Thymus (tissue), 11 donors: ENCODE results near the gene SLC45A2. TPM values are rescaled to one million over a fixed set of nuclear protein-coding genes. Genes with fewer than 3 reads are reported as not detected.
A peak's percentile ranks its signal among the peaks of the same experiment; 100 is the strongest.
"Not testable (repeated sequence)": the region's sequence is repeated elsewhere in the genome, so short reads cannot be mapped to it uniquely, and the experiment has no call there.

Experiments used
- DNase-seq, 9 donors: peaks; one replicate each; pipeline ENCODE4 v3.0.0-alpha.2; 2013; ENCODE audit warnings: low spot score in 9 of 9, low read depth in 6 of 9, missing footprints in 1 of 9
- H3K27ac ChIP-seq, 2 donors: one replicate each; pipeline ENCODE4 v1.5.1; 2013; ENCODE audit warnings: control low read depth in 1 of 2, low read depth in 1 of 2, low read length in 1 of 2, mild to moderate bottlenecking in 1 of 2, moderate library complexity in 1 of 2
- H3K27me3 ChIP-seq, 2 donors: one replicate each; pipeline ENCODE4 v1.5.1; 2013; ENCODE audit warnings: low read length in 1 of 2; ENCODE audit not compliant: control insufficient read depth in 2 of 2, insufficient read depth in 1 of 2
- H3K36me3 ChIP-seq, 2 donors: one replicate each; pipeline ENCODE4 v1.5.1; 2013; ENCODE audit warnings: low read length in 1 of 2, mild to moderate bottlenecking in 1 of 2, moderate library complexity in 1 of 2; ENCODE audit not compliant: control insufficient read depth in 2 of 2, insufficient read depth in 2 of 2
- H3K4me1 ChIP-seq, 2 donors: one replicate each; pipeline ENCODE4 v1.5.1; 2013; ENCODE audit warnings: low read length in 2 of 2; ENCODE audit not compliant: control insufficient read depth in 2 of 2, insufficient read depth in 2 of 2
- H3K4me3 ChIP-seq, 2 donors: one replicate each; pipeline ENCODE4 v1.5.1; 2013; ENCODE audit warnings: low read length in 2 of 2, control low read depth in 1 of 2, mild to moderate bottlenecking in 1 of 2
- H3K9me3 ChIP-seq, 2 donors: one replicate each; pipeline ENCODE4 v1.5.1; 2013; ENCODE audit warnings: low read length in 1 of 2, mild to moderate bottlenecking in 1 of 2; ENCODE audit not compliant: control insufficient read depth in 2 of 2, insufficient read depth in 1 of 2
- WGBS: extraction: QIAGEN DNeasy Blood & Tissue Kit; methylation state at CpG from one replicate; pipeline ENCODE4 v1.1.7; 2013; 5-methylcytosine and 5-hydroxymethylcytosine counted together
- polyA plus RNA-seq: library from polyadenylated mRNA; stranded (reverse); fragments of 200-250 nt; gene quantifications from one replicate; pipeline ENCODE4 v1.2.3, GENCODE V29; 2013
- total RNA-seq: library from RNA; stranded (reverse); fragments of 120-200 nt; gene quantifications from one replicate; pipeline ENCODE4 v1.2.4, GENCODE V29; 2013
- donor health status: healthy.

SLC45A2 gene
- total and polyA plus RNA-seq, 2 donors = 0.05 TPM; not detected in 1

GRCh38 chr5:34010146-34010545 lies 25.7 kb upstream of the SLC45A2 start:
- not testable (repeated sequence) for H3K36me3 ChIP-seq, H3K4me1 ChIP-seq, H3K27me3 ChIP-seq, H3K9me3 ChIP-seq, H3K27ac ChIP-seq, DNase-seq, H3K4me3 ChIP-seq
- 78% methylated on average over 2 of the region's 2 CpGs for WGBS

- no peaks in the 10 kb centered on the region for H3K27me3 ChIP-seq
- peaks cover 5% of the 10 kb centered on the region in 2 donors for H3K4me1 ChIP-seq
- no peak overlapping the region for H3K4me3 ChIP-seq
- WGBS = 36% methylated on average over 1 of the region's 1 CpG
- peaks cover 0 to 4% of the 10 kb centered on the region in 2 donors for H3K36me3 ChIP-seq
- DNase-seq = no peak
- H3K27ac ChIP-seq = no peak overlapping the region
- H3K9me3 ChIP-seq = no peaks in the 10 kb centered on the region
These were observed 25.1 kb upstream of the SLC45A2 start for GRCh38 chr5:34009610-34010009.

GRCh38 chr5:34008802-34009201 lies 24.3 kb upstream of the SLC45A2 start:
- no peaks in the 10 kb centered on the region for H3K9me3 ChIP-seq
- peak overlapping the region in 1 of 2 donors; percentile 99 for H3K27ac ChIP-seq
- H3K27me3 ChIP-seq = no peaks in the 10 kb centered on the region
- DNase-seq = peak in 1 of 9 donors; percentile 8
- H3K4me3 ChIP-seq = peak overlapping the region; percentile 91
- peaks cover 5% of the 10 kb centered on the region in 2 donors for H3K4me1 ChIP-seq
- WGBS = 7% methylated on average over 1 of the region's 1 CpG
- H3K36me3 ChIP-seq = peaks cover 0 to 7% of the 10 kb centered on the region in 2 donors

- under 1% methylated on average over 76 of the region's 76 CpGs for WGBS
- Histone ChIP-seq H3K4me3 (peak within 1 kb of the TSS; percentile 91), H3K27me3 (no peaks in the 10 kb centered on the region), H3K36me3 (peaks cover 5 to 12% of the 10 kb centered on the region in 2 donors), H3K27ac (peak within 1 kb of the TSS; percentile 99), H3K9me3 (no peaks in the 10 kb centered on the region), H3K4me1 (peaks cover 5% of the 10 kb centered on the region in 2 donors)
- DNase-seq = peak; percentile 80 to 97 (median 89)
These were observed 23.4 kb upstream of the SLC45A2 start, which contains the start of gene AMACR for GRCh38 chr5:34007621-34008600. AMACR (minus strand) TSS chr5:34008050; CDS start chr5:34008019, 31 bp downstream.

- DNase-seq = no peak
- Histone ChIP-seq H3K27me3 (no peaks in the 10 kb centered on the region), H3K9me3 (no peaks in the 10 kb centered on the region), H3K36me3 (peaks cover 5 to 12% of the 10 kb centered on the region in 2 donors), H3K27ac (peak overlapping the region; percentile 99), H3K4me3 (peak overlapping the region; percentile 91), H3K4me1 (peaks cover 5% of the 10 kb centered on the region in 2 donors)
- 7% methylated on average over 11 of the region's 11 CpGs for WGBS
These were observed 22.7 kb upstream of the SLC45A2 start for GRCh38 chr5:34007201-34007620.

- H3K36me3 ChIP-seq = peaks cover 5 to 16% of the 10 kb centered on the region in 2 donors
- no peaks in the 10 kb centered on the region for H3K27me3 ChIP-seq
- H3K27ac ChIP-seq = no peak overlapping the region
- no peak overlapping the region for H3K4me3 ChIP-seq
- WGBS = over 99% methylated on average over 4 of the region's 4 CpGs
- peaks cover 5% of the 10 kb centered on the region in 2 donors for H3K4me1 ChIP-seq
- H3K9me3 ChIP-seq = no peaks in the 10 kb centered on the region
- no peak for DNase-seq
These were observed 21.2 kb upstream of the SLC45A2 start for GRCh38 chr5:34005681-34006080.

- H3K36me3 ChIP-seq = peaks cover 5 to 16% of the 10 kb centered on the region in 2 donors
- peaks cover 5% of the 10 kb centered on the region in 2 donors for H3K4me1 ChIP-seq
- DNase-seq = no peak
- H3K27me3 ChIP-seq = no peaks in the 10 kb centered on the region
- 95% methylated on average over 4 of the region's 4 CpGs for WGBS
- H3K27ac ChIP-seq = no peak overlapping the region
- no peaks in the 10 kb centered on the region for H3K9me3 ChIP-seq
- no peak overlapping the region for H3K4me3 ChIP-seq
These were observed 20.7 kb upstream of the SLC45A2 start for GRCh38 chr5:34005211-34005610.

- Histone ChIP-seq H3K4me1 (peaks cover 5% of the 10 kb centered on the region in 2 donors), H3K36me3 (peaks cover 5 to 16% of the 10 kb centered on the region in 2 donors), H3K27ac (no peak overlapping the region), H3K9me3 (no peaks in the 10 kb centered on the region), H3K4me3 (no peak overlapping the region), H3K27me3 (no peaks in the 10 kb centered on the region)
- DNase-seq = no peak
- WGBS = 96% methylated on average over 4 of the region's 4 CpGs
These were observed 19.4 kb upstream of the SLC45A2 start for GRCh38 chr5:34003941-34004340.

- Histone ChIP-seq H3K4me3 (no peak overlapping the region), H3K27ac (no peak overlapping the region), H3K4me1 (peaks cover 5% of the 10 kb centered on the region in 2 donors), H3K36me3 (peaks cover 5 to 16% of the 10 kb centered on the region in 2 donors), H3K27me3 (no peaks in the 10 kb centered on the region), H3K9me3 (no peaks in the 10 kb centered on the region)
- DNase-seq = no peak
- 97% methylated on average over 10 of the region's 10 CpGs for WGBS
These were observed 18.3 kb upstream of the SLC45A2 start for GRCh38 chr5:34002629-34003328.
